ENCODE measurements around the gene RIMS4. TPM values are rescaled to one million over a fixed set of nuclear protein-coding genes. Genes with fewer than 3 reads are reported as not detected.

The RIMS4 gene
- total RNA-seq, 1 experiment from 2014 or later: 16.3 TPM

DNA sequence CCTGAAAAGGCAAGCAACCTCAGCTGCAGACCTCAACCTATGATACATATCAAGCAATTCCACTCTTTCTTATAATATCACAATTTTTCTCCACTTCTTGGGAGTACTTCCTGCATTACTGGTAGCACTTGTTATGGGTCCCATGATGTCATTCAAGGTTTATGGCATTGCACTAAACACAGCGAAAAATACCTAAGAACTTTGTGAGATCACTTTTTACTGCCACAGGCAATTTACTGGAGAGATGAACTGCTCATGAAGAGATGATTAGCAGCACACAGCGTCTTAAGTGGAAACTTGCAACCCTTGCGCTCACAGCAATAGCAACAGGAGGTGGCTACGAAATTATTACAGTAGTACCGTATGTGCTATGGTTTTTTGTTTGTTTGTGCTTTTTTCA is 19.3 kb upstream of the RIMS4 start:
- H3K56ac ChIP-seq (ENCODE audit: insufficient read length, low read depth, low read length): no peak overlapping the region
- H3K79me2 ChIP-seq (ENCODE audit: insufficient read depth, low read length): no peaks in the 10 kb centered on the region
- Mint-ChIP-seq H3K27ac (no peak overlapping the region), H3K27me3 (ENCODE audit: low read depth) (peaks cover 10% of the 10 kb centered on the region), H3K4me3 (no peak overlapping the region), H3K9me3 (peaks cover 10 to 20% of the 10 kb centered on the region in 2 experiments; a peak in 4 of 5 replicates), H3K36me3 (ENCODE audit: insufficient read depth in 1 of 3, low read depth in 3 of 3) (peaks cover 0 to 17% (median 0%) of the 10 kb centered on the region in 3 experiments; a peak in 3 of 7 replicates), H3K4me1 (peaks cover 26 to 39% of the 10 kb centered on the region in 2 experiments)
- H3K23ac ChIP-seq (ENCODE audit: insufficient read length, low read depth, low read length): no peak overlapping the region
- no peak overlapping the region for H4K8ac ChIP-seq (replicated peaks; ENCODE audit: insufficient read length, low read depth, low read length)
- no peaks in the 10 kb centered on the region for H3K27me3 ChIP-seq (ENCODE audit: insufficient read depth, low read length)
- TF ChIP-seq, protein P1, sequence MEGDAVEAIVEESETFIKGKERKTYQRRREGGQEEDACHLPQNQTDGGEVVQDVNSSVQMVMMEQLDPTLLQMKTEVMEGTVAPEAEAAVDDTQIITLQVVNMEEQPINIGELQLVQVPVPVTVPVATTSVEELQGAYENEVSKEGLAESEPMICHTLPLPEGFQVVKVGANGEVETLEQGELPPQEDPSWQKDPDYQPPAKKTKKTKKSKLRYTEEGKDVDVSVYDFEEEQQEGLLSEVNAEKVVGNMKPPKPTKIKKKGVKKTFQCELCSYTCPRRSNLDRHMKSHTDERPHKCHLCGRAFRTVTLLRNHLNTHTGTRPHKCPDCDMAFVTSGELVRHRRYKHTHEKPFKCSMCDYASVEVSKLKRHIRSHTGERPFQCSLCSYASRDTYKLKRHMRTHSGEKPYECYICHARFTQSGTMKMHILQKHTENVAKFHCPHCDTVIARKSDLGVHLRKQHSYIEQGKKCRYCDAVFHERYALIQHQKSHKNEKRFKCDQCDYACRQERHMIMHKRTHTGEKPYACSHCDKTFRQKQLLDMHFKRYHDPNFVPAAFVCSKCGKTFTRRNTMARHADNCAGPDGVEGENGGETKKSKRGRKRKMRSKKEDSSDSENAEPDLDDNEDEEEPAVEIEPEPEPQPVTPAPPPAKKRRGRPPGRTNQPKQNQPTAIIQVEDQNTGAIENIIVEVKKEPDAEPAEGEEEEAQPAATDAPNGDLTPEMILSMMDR (conservative IDR thresholded peaks at IDR 0.05): no peak
- no peak overlapping the region for H2AK5ac ChIP-seq (ENCODE audit: insufficient read length, low read length)
- no peak overlapping the region for H3T11ph ChIP-seq (ENCODE audit: low read length)
- H3K4me2 ChIP-seq (ENCODE audit: insufficient read depth, insufficient read length, low read length): no peak overlapping the region
- H4K91ac ChIP-seq (ENCODE audit: insufficient read length, low read depth, low read length): no peak overlapping the region
- DNase-seq: no peak
- H3K23me2 ChIP-seq (ENCODE audit: insufficient read length, low read depth, low read length, poor library complexity, severe bottlenecking): no peaks in the 10 kb centered on the region
- H3K27ac ChIP-seq (ENCODE audit: insufficient read length, low read depth, low read length): no peak overlapping the region
- no peaks in the 10 kb centered on the region for H3K4me1 ChIP-seq (ENCODE audit: insufficient read depth, low read length)
- no peak overlapping the region for H2BK20ac ChIP-seq (ENCODE audit: low read depth, low read length, poor library complexity, severe bottlenecking)
- H2BK120ac ChIP-seq (ENCODE audit: low read depth, low read length, poor library complexity, severe bottlenecking): no peak overlapping the region
- no peak overlapping the region for H2BK5ac ChIP-seq (ENCODE audit: insufficient read length, low read length)
- H3K4ac ChIP-seq (ENCODE audit: low read depth, low read length): no peak overlapping the region
- H3K9ac ChIP-seq (ENCODE audit: extremely low read depth, insufficient read length, low read length): no peak overlapping the region
- no peak overlapping the region for H4K5ac ChIP-seq (ENCODE audit: insufficient read length, low read depth, low read length)
- H3K79me1 ChIP-seq (ENCODE audit: insufficient read depth, low read depth, low read length, poor library complexity, severe bottlenecking): no peaks in the 10 kb centered on the region
- no peak overlapping the region for H2BK12ac ChIP-seq (ENCODE audit: insufficient read length, low read depth, low read length)
- no peak overlapping the region for H2BK15ac ChIP-seq (ENCODE audit: low read depth, low read length)
- no peaks in the 10 kb centered on the region for H4K20me1 ChIP-seq (ENCODE audit: control insufficient read depth, insufficient read depth, insufficient read length)
- H3K14ac ChIP-seq (ENCODE audit: insufficient read depth, low read length): no peak overlapping the region
- H2AFZ ChIP-seq (ENCODE audit: low read length): no peak overlapping the region
- no peaks in the 10 kb centered on the region for H3K9me3 ChIP-seq (ENCODE audit: control insufficient read depth, low read depth, low read length)
- H3K18ac ChIP-seq (ENCODE audit: insufficient read length, low read depth, low read length): no peak overlapping the region
- no CpG with 5 or more reads among the region's 5 CpGs for WGBS (ENCODE audit: extremely low coverage, insufficient read length, low lambda C conversion rate)

Data from H9 (cell line).